GM23338 (cell line): Measurements from ENCODE around the gene HCFC2. TPM values are rescaled to one million over a fixed set of nuclear protein-coding genes. Genes with fewer than 3 reads are reported as not detected.

Source experiments
- ATAC-seq: fragments of 200-7000 bp; cut with Tn5 transposase; 3 replicates; pipeline ENCODE4 v1.9.1; 2020
- DNase-seq: peaks from one replicate; pipeline ENCODE4 v3.0.0-alpha.2; 2015; ENCODE audit warnings: low spot score
- H2AFZ ChIP-seq: fragments of 200-600 bp; sonication (generic); 2 replicates; pipeline ENCODE4 v1.8.0; 2016; ENCODE audit warnings: antibody characterized with exemption, mild to moderate bottlenecking, moderate library complexity
- H3F3A ChIP-seq: fragments of 200-600 bp; sonication (generic); replicated peaks from 2 replicates; pipeline ENCODE4 v1.8.0; 2017; ENCODE audit warnings: antibody characterized with exemption, mixed run types, low read depth
- H3K27ac ChIP-seq: fragments of 200-600 bp; sonication (generic); 2 replicates; pipeline ENCODE4 v1.6.1; 2016; ENCODE audit warnings: low read depth
- H3K27me3 ChIP-seq: fragments of 200-600 bp; sonication (generic); 2 replicates; pipeline ENCODE4 v1.8.0; 2016; ENCODE audit warnings: mild to moderate bottlenecking, mixed run types, moderate library complexity; ENCODE audit not compliant: insufficient read depth
- H3K36me3 ChIP-seq: fragments of 200-600 bp; sonication (generic); 2 replicates; pipeline ENCODE4 v1.8.0; 2016; ENCODE audit warnings: mild to moderate bottlenecking; ENCODE audit not compliant: insufficient read depth
- H3K4me1 ChIP-seq: fragments of 200-600 bp; sonication (generic); 2 replicates; pipeline ENCODE4 v1.8.0; 2016; ENCODE audit warnings: mild to moderate bottlenecking, moderate library complexity; ENCODE audit not compliant: insufficient read depth
- H3K4me2 ChIP-seq: fragments of 200-600 bp; sonication (generic); 2 replicates; pipeline ENCODE4 v1.7.1; 2017; ENCODE audit warnings: mixed run types
- H3K4me3 ChIP-seq: fragments of 200-600 bp; sonication (generic); 2 replicates; pipeline ENCODE4 v1.6.1; 2016; ENCODE audit warnings: mixed run types
- H3K79me2 ChIP-seq: fragments of 200-600 bp; sonication (generic); replicated peaks from 2 replicates; pipeline ENCODE4 v1.8.0; 2017; ENCODE audit warnings: mild to moderate bottlenecking; ENCODE audit not compliant: insufficient read depth
- H3K9me2 ChIP-seq: fragments of 200-600 bp; sonication (generic); 2 replicates; pipeline ENCODE4 v1.8.0; 2017; ENCODE audit not compliant: insufficient read depth
- H4K20me1 ChIP-seq: fragments of 200-600 bp; sonication (generic); replicated peaks from 2 replicates; pipeline ENCODE4 v1.8.0; 2017; ENCODE audit warnings: mild to moderate bottlenecking; ENCODE audit not compliant: insufficient read depth
- H3K27ac Mint-ChIP-seq: 2 replicates; pipeline ENCODE4 v1.8.0; 2020; ENCODE audit warnings: inconsistent platforms, mild to moderate bottlenecking, moderate library complexity, mixed read lengths
- H3K27me3 Mint-ChIP-seq: 3 replicates; pipeline ENCODE4 v1.8.0; 2022; ENCODE audit warnings: low read depth, mild to moderate bottlenecking, moderate library complexity, mixed read lengths, inconsistent platforms; ENCODE audit not compliant: insufficient read depth, poor library complexity
- H3K36me3 Mint-ChIP-seq: 3 replicates; pipeline ENCODE4 v1.8.0; 2021; ENCODE audit warnings: low read depth, mild to moderate bottlenecking, inconsistent platforms, moderate library complexity, mixed read lengths
- H3K4me1 Mint-ChIP-seq: 3 replicates; pipeline ENCODE4 v1.8.0; 2020; ENCODE audit warnings: mild to moderate bottlenecking, inconsistent platforms, mixed read lengths
- H3K4me3 Mint-ChIP-seq: 3 replicates; pipeline ENCODE4 v1.8.0; 2021; ENCODE audit warnings: moderate library complexity, mild to moderate bottlenecking, inconsistent platforms, mixed read lengths
- H3K9me3 Mint-ChIP-seq: 3 replicates; pipeline ENCODE4 v1.8.0; 2020; ENCODE audit warnings: moderate library complexity, mild to moderate bottlenecking, inconsistent platforms, mixed read lengths
- CREB1 ChIP-seq: fragments of 250-450 bp; sonication (Bioruptor Pico); IDR thresholded peaks from 2 replicates; pipeline ENCODE4 v1.5.0; 2020; ENCODE audit warnings: low read depth, mild to moderate bottlenecking, moderate library complexity
- EZH2 ChIP-seq: fragments of 200-600 bp; sonication (generic); IDR thresholded peaks from one replicate; pipeline ENCODE4 v1.8.0; 2017; ENCODE audit warnings: antibody characterized with exemption, mild to moderate bottlenecking, low read depth; ENCODE audit not compliant: unreplicated experiment
- EZH2phosphoT487 ChIP-seq: fragments of 200-600 bp; sonication (generic); IDR thresholded peaks from one replicate; pipeline ENCODE4 v1.8.1; 2018; ENCODE audit warnings: antibody characterized with exemption; ENCODE audit not compliant: unreplicated experiment
- JUNB ChIP-seq: IDR thresholded peaks from one replicate; pipeline ENCODE4 v1.6.1; 2016; ENCODE audit warnings: antibody characterized with exemption; ENCODE audit not compliant: unreplicated experiment
- NANOG ChIP-seq: IDR thresholded peaks from 2 replicates; pipeline ENCODE4 v1.6.1; 2016; ENCODE audit warnings: antibody characterized with exemption, borderline replicate concordance
- POLR2AphosphoS5 ChIP-seq: IDR thresholded peaks from 2 replicates; pipeline ENCODE4 v1.6.1; 2016; ENCODE audit warnings: antibody characterized with exemption, low read depth
- STAT1 ChIP-seq: IDR thresholded peaks from one replicate; pipeline ENCODE4 v1.6.1; 2016; ENCODE audit warnings: antibody characterized with exemption; ENCODE audit not compliant: unreplicated experiment
- ZNF114 ChIP-seq: fragments of 250-450 bp; sonication (Bioruptor Pico); IDR thresholded peaks from 2 replicates; pipeline ENCODE4 v1.5.0; 2020; ENCODE audit warnings: mild to moderate bottlenecking, moderate library complexity
- ZNF331 ChIP-seq: fragments of 250-450 bp; sonication (Bioruptor Pico); IDR thresholded peaks from 2 replicates; pipeline ENCODE4 v1.5.0; 2020; ENCODE audit warnings: low read depth, mild to moderate bottlenecking, moderate library complexity
- polyA plus RNA-seq: library from polyadenylated mRNA; unstranded; fragments of >200 nt; fragmentation: Nextera tagmentation; extraction: Ambion mirVana; gene quantifications from 2 replicates; pipeline ENCODE4 v1.2.1, GENCODE V29; 2016
- total RNA-seq: library from RNA; depleted of rRNA; stranded (reverse); fragments of >200 nt; shearing (Covaris generic); gene quantifications from 2 replicates; pipeline ENCODE4 v1.2.3, GENCODE V29; 2014
- TF ChIP-seq, protein P1 (sequence below), 2 experiments: fragments of 200-600 bp in 1 of 2; sonication (generic) in 1 of 2; conservative IDR thresholded peaks; 2 replicates each; pipeline versions ENCODE4 v1.5.1 to v1.6.1; 2016 to 2017; ENCODE audit warnings: antibody characterized with exemption in 2 of 2, low read depth in 2 of 2, mild to moderate bottlenecking in 2 of 2, moderate library complexity in 1 of 2
- TF ChIP-seq, protein P2 (sequence below): fragments of 250-450 bp; sonication (Bioruptor Pico); IDR thresholded peaks from 2 replicates; pipeline ENCODE4 v1.5.0; 2020; ENCODE audit warnings: mild to moderate bottlenecking, moderate library complexity
- TF ChIP-seq, protein P3 (sequence below): IDR thresholded peaks from 2 replicates; pipeline ENCODE4 v1.6.1; 2016; ENCODE audit warnings: antibody characterized with exemption
- TF ChIP-seq, protein P4 (sequence below): IDR thresholded peaks from one replicate; pipeline ENCODE4 v1.6.1; 2018; ENCODE audit warnings: antibody characterized with exemption; ENCODE audit not compliant: unreplicated experiment

Gene HCFC2
- total and polyA plus RNA-seq, 2 experiments from 2014 or later: 1.9 to 2.5 TPM

DNA sequence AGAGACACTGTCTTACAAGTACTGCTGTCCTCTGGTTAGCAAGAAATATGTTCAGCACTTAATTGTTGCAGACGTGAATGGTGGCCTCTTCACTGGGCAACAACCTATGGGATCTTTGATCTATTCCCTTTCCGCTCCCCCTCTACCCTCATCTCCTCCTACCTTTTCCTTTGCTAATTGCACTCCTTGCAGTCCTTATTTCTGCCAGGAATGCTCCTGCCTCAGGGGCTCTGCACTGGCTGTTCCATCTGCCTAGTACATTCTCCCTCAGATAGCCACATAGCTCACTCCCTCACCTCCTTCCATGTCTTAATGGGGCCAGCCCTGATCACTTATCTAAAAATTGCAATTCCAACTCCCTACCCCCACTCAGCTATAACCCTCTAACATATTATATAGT lies 78.2 kb downstream of the HCFC2 start (continued):
- no peak for TF ChIP-seq EZH2phosphoT487

DNA sequence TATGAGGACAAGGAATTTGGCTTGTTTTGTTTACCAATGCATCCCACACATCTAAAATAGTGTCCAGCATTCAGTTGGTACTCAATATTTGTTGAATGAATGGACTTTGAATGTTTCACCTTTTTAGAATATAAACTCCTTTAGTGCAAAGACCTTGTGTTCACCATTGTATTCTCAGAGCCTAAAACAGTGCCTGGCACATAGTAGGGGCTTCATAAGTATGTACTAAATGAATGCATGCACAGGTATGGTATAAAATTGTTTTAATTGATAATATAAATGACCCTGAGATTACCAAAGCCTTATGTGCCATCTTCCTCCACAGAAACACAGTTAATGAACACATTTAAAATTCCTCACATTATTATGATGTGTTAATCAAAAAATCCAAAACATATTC lies 78.7 kb downstream of the HCFC2 start:
- Mint-ChIP-seq H3K4me3 (no peak overlapping the region), H3K27ac (no peak overlapping the region), H3K9me3 (no peaks in the 10 kb centered on the region), H3K36me3 (no peaks in the 10 kb centered on the region), H3K4me1 (peaks cover 14% of the 10 kb centered on the region), H3K27me3 (no peaks in the 10 kb centered on the region)
- Histone ChIP-seq H3K27me3 (no peaks in the 10 kb centered on the region), H3K9me2 (no peaks in the 10 kb centered on the region), H3K4me3 (no peak overlapping the region), H3K36me3 (no peaks in the 10 kb centered on the region), H2AFZ (no peak overlapping the region), H4K20me1 (no peaks in the 10 kb centered on the region), H3K27ac (no peak overlapping the region), H3K4me2 (no peak overlapping the region), H3F3A (peaks cover 7% of the 10 kb centered on the region; the same call in 1 of the 2 replicates), H3K4me1 (peaks cover 6% of the 10 kb centered on the region; the same call in 1 of the 2 replicates), H3K79me2 (no peaks in the 10 kb centered on the region)
- TF ChIP-seq POLR2AphosphoS5 (no peak), ZNF114 (CRISPR knock-in tag) (no peak), ZNF331 (no peak), CREB1 (CRISPR knock-in tag) (no peak), NANOG (no peak), STAT1 (no peak), JUNB (no peak), EZH2 (no peak), EZH2phosphoT487 (no peak)
- TF ChIP-seq, protein P1, sequence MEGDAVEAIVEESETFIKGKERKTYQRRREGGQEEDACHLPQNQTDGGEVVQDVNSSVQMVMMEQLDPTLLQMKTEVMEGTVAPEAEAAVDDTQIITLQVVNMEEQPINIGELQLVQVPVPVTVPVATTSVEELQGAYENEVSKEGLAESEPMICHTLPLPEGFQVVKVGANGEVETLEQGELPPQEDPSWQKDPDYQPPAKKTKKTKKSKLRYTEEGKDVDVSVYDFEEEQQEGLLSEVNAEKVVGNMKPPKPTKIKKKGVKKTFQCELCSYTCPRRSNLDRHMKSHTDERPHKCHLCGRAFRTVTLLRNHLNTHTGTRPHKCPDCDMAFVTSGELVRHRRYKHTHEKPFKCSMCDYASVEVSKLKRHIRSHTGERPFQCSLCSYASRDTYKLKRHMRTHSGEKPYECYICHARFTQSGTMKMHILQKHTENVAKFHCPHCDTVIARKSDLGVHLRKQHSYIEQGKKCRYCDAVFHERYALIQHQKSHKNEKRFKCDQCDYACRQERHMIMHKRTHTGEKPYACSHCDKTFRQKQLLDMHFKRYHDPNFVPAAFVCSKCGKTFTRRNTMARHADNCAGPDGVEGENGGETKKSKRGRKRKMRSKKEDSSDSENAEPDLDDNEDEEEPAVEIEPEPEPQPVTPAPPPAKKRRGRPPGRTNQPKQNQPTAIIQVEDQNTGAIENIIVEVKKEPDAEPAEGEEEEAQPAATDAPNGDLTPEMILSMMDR (conservative IDR thresholded peaks at IDR 0.05; ENCODE audit: low read depth in 2 of 2): no peak
- TF ChIP-seq, protein P2, sequence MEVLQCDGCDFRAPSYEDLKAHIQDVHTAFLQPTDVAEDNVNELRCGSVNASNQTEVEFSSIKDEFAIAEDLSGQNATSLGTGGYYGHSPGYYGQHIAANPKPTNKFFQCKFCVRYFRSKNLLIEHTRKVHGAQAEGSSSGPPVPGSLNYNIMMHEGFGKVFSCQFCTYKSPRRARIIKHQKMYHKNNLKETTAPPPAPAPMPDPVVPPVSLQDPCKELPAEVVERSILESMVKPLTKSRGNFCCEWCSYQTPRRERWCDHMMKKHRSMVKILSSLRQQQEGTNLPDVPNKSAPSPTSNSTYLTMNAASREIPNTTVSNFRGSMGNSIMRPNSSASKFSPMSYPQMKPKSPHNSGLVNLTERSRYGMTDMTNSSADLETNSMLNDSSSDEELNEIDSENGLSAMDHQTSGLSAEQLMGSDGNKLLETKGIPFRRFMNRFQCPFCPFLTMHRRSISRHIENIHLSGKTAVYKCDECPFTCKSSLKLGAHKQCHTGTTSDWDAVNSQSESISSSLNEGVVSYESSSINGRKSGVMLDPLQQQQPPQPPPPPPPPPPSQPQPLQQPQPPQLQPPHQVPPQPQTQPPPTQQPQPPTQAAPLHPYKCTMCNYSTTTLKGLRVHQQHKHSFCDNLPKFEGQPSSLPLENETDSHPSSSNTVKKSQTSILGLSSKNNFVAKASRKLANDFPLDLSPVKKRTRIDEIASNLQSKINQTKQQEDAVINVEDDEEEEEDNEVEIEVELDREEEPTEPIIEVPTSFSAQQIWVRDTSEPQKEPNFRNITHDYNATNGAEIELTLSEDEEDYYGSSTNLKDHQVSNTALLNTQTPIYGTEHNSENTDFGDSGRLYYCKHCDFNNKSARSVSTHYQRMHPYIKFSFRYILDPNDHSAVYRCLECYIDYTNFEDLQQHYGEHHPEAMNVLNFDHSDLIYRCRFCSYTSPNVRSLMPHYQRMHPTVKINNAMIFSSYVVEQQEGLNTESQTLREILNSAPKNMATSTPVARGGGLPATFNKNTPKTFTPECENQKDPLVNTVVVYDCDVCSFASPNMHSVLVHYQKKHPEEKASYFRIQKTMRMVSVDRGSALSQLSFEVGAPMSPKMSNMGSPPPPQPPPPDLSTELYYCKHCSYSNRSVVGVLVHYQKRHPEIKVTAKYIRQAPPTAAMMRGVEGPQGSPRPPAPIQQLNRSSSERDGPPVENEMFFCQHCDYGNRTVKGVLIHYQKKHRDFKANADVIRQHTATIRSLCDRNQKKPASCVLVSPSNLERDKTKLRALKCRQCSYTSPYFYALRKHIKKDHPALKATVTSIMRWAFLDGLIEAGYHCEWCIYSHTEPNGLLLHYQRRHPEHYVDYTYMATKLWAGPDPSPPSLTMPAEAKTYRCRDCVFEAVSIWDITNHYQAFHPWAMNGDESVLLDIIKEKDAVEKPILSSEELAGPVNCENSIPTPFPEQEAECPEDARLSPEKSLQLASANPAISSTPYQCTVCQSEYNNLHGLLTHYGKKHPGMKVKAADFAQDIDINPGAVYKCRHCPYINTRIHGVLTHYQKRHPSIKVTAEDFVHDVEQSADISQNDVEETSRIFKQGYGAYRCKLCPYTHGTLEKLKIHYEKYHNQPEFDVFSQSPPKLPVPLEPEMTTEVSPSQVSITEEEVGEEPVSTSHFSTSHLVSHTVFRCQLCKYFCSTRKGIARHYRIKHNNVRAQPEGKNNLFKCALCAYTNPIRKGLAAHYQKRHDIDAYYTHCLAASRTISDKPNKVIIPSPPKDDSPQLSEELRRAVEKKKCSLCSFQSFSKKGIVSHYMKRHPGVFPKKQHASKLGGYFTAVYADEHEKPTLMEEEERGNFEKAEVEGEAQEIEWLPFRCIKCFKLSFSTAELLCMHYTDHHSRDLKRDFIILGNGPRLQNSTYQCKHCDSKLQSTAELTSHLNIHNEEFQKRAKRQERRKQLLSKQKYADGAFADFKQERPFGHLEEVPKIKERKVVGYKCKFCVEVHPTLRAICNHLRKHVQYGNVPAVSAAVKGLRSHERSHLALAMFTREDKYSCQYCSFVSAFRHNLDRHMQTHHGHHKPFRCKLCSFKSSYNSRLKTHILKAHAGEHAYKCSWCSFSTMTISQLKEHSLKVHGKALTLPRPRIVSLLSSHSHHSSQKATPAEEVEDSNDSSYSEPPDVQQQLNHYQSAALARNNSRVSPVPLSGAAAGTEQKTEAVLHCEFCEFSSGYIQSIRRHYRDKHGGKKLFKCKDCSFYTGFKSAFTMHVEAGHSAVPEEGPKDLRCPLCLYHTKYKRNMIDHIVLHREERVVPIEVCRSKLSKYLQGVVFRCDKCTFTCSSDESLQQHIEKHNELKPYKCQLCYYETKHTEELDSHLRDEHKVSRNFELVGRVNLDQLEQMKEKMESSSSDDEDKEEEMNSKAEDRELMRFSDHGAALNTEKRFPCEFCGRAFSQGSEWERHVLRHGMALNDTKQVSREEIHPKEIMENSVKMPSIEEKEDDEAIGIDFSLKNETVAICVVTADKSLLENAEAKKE (CRISPR knock-in tag): no peak
- TF ChIP-seq, protein P3, sequence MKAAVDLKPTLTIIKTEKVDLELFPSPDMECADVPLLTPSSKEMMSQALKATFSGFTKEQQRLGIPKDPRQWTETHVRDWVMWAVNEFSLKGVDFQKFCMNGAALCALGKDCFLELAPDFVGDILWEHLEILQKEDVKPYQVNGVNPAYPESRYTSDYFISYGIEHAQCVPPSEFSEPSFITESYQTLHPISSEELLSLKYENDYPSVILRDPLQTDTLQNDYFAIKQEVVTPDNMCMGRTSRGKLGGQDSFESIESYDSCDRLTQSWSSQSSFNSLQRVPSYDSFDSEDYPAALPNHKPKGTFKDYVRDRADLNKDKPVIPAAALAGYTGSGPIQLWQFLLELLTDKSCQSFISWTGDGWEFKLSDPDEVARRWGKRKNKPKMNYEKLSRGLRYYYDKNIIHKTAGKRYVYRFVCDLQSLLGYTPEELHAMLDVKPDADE: no peak
- TF ChIP-seq, protein P4, sequence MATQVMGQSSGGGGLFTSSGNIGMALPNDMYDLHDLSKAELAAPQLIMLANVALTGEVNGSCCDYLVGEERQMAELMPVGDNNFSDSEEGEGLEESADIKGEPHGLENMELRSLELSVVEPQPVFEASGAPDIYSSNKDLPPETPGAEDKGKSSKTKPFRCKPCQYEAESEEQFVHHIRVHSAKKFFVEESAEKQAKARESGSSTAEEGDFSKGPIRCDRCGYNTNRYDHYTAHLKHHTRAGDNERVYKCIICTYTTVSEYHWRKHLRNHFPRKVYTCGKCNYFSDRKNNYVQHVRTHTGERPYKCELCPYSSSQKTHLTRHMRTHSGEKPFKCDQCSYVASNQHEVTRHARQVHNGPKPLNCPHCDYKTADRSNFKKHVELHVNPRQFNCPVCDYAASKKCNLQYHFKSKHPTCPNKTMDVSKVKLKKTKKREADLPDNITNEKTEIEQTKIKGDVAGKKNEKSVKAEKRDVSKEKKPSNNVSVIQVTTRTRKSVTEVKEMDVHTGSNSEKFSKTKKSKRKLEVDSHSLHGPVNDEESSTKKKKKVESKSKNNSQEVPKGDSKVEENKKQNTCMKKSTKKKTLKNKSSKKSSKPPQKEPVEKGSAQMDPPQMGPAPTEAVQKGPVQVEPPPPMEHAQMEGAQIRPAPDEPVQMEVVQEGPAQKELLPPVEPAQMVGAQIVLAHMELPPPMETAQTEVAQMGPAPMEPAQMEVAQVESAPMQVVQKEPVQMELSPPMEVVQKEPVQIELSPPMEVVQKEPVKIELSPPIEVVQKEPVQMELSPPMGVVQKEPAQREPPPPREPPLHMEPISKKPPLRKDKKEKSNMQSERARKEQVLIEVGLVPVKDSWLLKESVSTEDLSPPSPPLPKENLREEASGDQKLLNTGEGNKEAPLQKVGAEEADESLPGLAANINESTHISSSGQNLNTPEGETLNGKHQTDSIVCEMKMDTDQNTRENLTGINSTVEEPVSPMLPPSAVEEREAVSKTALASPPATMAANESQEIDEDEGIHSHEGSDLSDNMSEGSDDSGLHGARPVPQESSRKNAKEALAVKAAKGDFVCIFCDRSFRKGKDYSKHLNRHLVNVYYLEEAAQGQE: no peak
- DNase-seq (no peak), ATAC-seq (no peak)
